ENCODE results near the gene TXNRD2. TPM values are rescaled to one million over a fixed set of nuclear protein-coding genes. Genes with fewer than 3 reads are reported as not detected.

TXNRD2 gene
- polyA plus RNA-seq, 1 donor from 2014 or later: 17.3 TPM

GRCh38 chr22:19904935-19905334 is 36.7 kb downstream of the TXNRD2 start:
- H3K27me3 Mint-ChIP-seq: no peaks in the 10 kb centered on the region

GRCh38 chr22:19904174-19904856 is 37.3 kb downstream of the TXNRD2 start:
- peaks cover 3% of the 10 kb centered on the region for H3K36me3 Mint-ChIP-seq
- no peaks in the 10 kb centered on the region for H3K4me1 Mint-ChIP-seq
- no peak overlapping the region for H3K4me3 Mint-ChIP-seq
- no peaks in the 10 kb centered on the region for H3K9me3 Mint-ChIP-seq
- no peak overlapping the region for H3K27ac Mint-ChIP-seq
- H3K27me3 Mint-ChIP-seq: no peaks in the 10 kb centered on the region

More at GRCh38 chr22:19904935-19905334, 36.7 kb downstream of the TXNRD2 start:
- peaks cover 0 to 2% (median 2%) of the 10 kb centered on the region in 3 donors for H3K4me1 Mint-ChIP-seq
- H3K9me3 Mint-ChIP-seq: no peaks in the 10 kb centered on the region
- peaks cover 5% of the 10 kb centered on the region for H3K36me3 Mint-ChIP-seq
- no peak overlapping the region for H3K4me3 Mint-ChIP-seq
- no peak overlapping the region for H3K27ac Mint-ChIP-seq

- Mint-ChIP-seq H3K27me3 (no peaks in the 10 kb centered on the region), H3K4me1 (no peaks in the 10 kb centered on the region), H3K27ac (no peak overlapping the region), H3K9me3 (no peaks in the 10 kb centered on the region), H3K4me3 (no peak overlapping the region), H3K36me3 (peaks cover 5% of the 10 kb centered on the region)
These were observed 38.1 kb downstream of the TXNRD2 start for GRCh38 chr22:19903513-19903912.

- no peaks in the 10 kb centered on the region for H3K4me1 Mint-ChIP-seq
- peaks cover 4% of the 10 kb centered on the region for H3K36me3 Mint-ChIP-seq
- no peak overlapping the region for H3K27ac Mint-ChIP-seq
- H3K4me3 Mint-ChIP-seq: no peak overlapping the region
- no peaks in the 10 kb centered on the region for H3K27me3 Mint-ChIP-seq
- H3K9me3 Mint-ChIP-seq: no peaks in the 10 kb centered on the region
These were observed 38.6 kb downstream of the TXNRD2 start for GRCh38 chr22:19903031-19903430.

GRCh38 chr22:19902245-19902715 is 39.3 kb downstream of the TXNRD2 start:
- H3K27ac Mint-ChIP-seq: no peak overlapping the region
- H3K4me1 Mint-ChIP-seq: no peaks in the 10 kb centered on the region
- no peaks in the 10 kb centered on the region for H3K27me3 Mint-ChIP-seq
- no peaks in the 10 kb centered on the region for H3K9me3 Mint-ChIP-seq
- peaks cover 4% of the 10 kb centered on the region for H3K36me3 Mint-ChIP-seq
- no peak overlapping the region for H3K4me3 Mint-ChIP-seq

GRCh38 chr22:19901577-19902244 is 39.9 kb downstream of the TXNRD2 start:
- H3K4me3 Mint-ChIP-seq: no peak overlapping the region
- no peaks in the 10 kb centered on the region for H3K9me3 Mint-ChIP-seq
- H3K27ac Mint-ChIP-seq: no peak overlapping the region
- no peaks in the 10 kb centered on the region for H3K4me1 Mint-ChIP-seq
- peaks cover 4% of the 10 kb centered on the region for H3K36me3 Mint-ChIP-seq
- H3K27me3 Mint-ChIP-seq: no peaks in the 10 kb centered on the region

- Mint-ChIP-seq H3K27me3 (no peaks in the 10 kb centered on the region), H3K4me3 (no peak overlapping the region), H3K36me3 (peaks cover 2% of the 10 kb centered on the region), H3K9me3 (no peaks in the 10 kb centered on the region), H3K27ac (no peak overlapping the region), H3K4me1 (no peaks in the 10 kb centered on the region)
These were observed 40.7 kb downstream of the TXNRD2 start for GRCh38 chr22:19900707-19901436.

GRCh38 chr22:19898831-19899567 is 42.6 kb downstream of the TXNRD2 start:
- Mint-ChIP-seq H3K27ac (no peak overlapping the region), H3K4me3 (no peak overlapping the region), H3K36me3 (peaks cover 2% of the 10 kb centered on the region), H3K27me3 (no peaks in the 10 kb centered on the region), H3K4me1 (no peaks in the 10 kb centered on the region), H3K9me3 (no peaks in the 10 kb centered on the region)

GRCh38 chr22:19898145-19898544 is 43.5 kb downstream of the TXNRD2 start:
- H3K9me3 Mint-ChIP-seq: no peaks in the 10 kb centered on the region
- H3K27me3 Mint-ChIP-seq: no peaks in the 10 kb centered on the region
- H3K36me3 Mint-ChIP-seq: peaks cover 2% of the 10 kb centered on the region
- no peak overlapping the region for H3K27ac Mint-ChIP-seq
- no peaks in the 10 kb centered on the region for H3K4me1 Mint-ChIP-seq
- H3K4me3 Mint-ChIP-seq: no peak overlapping the region

GRCh38 chr22:19897726-19898125 is 43.9 kb downstream of the TXNRD2 start:
- H3K9me3 Mint-ChIP-seq: no peaks in the 10 kb centered on the region
- H3K4me3 Mint-ChIP-seq: no peak overlapping the region
- no peaks in the 10 kb centered on the region for H3K27me3 Mint-ChIP-seq
- peaks cover 2% of the 10 kb centered on the region for H3K36me3 Mint-ChIP-seq
- no peaks in the 10 kb centered on the region for H3K4me1 Mint-ChIP-seq
- no peak overlapping the region for H3K27ac Mint-ChIP-seq

- Mint-ChIP-seq H3K36me3 (peaks cover 2% of the 10 kb centered on the region), H3K27ac (no peak overlapping the region), H3K27me3 (no peaks in the 10 kb centered on the region), H3K4me3 (no peak overlapping the region), H3K4me1 (peaks cover 6 to 8% (median 7%) of the 10 kb centered on the region in 3 donors), H3K9me3 (no peaks in the 10 kb centered on the region)
These were observed 44.8 kb downstream of the TXNRD2 start for GRCh38 chr22:19896665-19897355.

- Mint-ChIP-seq H3K27ac (no peak overlapping the region), H3K4me3 (no peak overlapping the region), H3K27me3 (no peaks in the 10 kb centered on the region), H3K4me1 (peaks cover 14 to 15% (median 15%) of the 10 kb centered on the region in 3 donors), H3K9me3 (no peaks in the 10 kb centered on the region), H3K36me3 (peaks cover 2% of the 10 kb centered on the region)
These were observed 46.3 kb downstream of the TXNRD2 start for GRCh38 chr22:19895160-19895849.

- Mint-ChIP-seq H3K27ac (no peak overlapping the region), H3K4me1 (peaks cover 14 to 15% (median 15%) of the 10 kb centered on the region in 3 donors), H3K36me3 (no peaks in the 10 kb centered on the region), H3K27me3 (no peaks in the 10 kb centered on the region), H3K4me3 (no peak overlapping the region), H3K9me3 (no peaks in the 10 kb centered on the region)
These were observed 48.3 kb downstream of the TXNRD2 start for GRCh38 chr22:19893363-19893762.

- H3K4me3 Mint-ChIP-seq: peak overlapping the region in 1 of 4 donors; percentile 89
- no peaks in the 10 kb centered on the region for H3K27me3 Mint-ChIP-seq
- H3K27ac Mint-ChIP-seq: peak overlapping the region in 1 of 3 donors; percentile 39
These were observed 48.7 kb downstream of the TXNRD2 start for GRCh38 chr22:19892925-19893324.

More at GRCh38 chr22:19892925-19893324, 48.7 kb downstream of the TXNRD2 start:
- Mint-ChIP-seq H3K9me3 (no peaks in the 10 kb centered on the region), H3K4me1 (peaks cover 14 to 15% (median 15%) of the 10 kb centered on the region in 3 donors), H3K36me3 (no peaks in the 10 kb centered on the region)
